ENCODE measurements around the gene ZNF487. TPM values are rescaled to one million over a fixed set of nuclear protein-coding genes. Genes with fewer than 3 reads are reported as not detected.

ZNF487 gene
- total and polyA plus RNA-seq, 10 of the 15 experiments (the other 5 are each of a cell fraction or from before 2014, with no cell fraction given): 0.74 to 2.1 (median 1.1) TPM

DNA sequence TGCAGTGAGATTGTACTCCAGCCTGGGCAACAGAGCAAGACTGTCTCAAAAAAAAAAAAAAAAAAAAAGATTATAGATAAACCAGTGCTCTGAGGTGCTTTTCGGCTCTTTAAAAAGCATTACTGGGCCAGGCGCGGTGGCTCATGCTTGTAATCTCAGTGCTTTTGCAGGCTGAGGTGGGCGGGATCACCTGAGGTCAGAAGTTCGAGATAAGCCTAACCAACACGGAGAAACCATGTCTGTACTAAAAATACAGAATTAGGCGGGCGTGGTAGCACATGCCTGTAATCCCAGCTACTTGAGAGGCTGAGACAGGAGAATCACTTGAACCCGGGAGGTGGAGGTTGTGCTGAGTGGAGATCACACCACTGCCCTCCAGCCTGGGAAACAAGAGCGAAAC lies 21.4 kb upstream of the ZNF487 start:
- no peak for DNase-seq (ENCODE audit: low read depth, low spot score)
- no peaks in the 10 kb centered on the region for H4K20me1 ChIP-seq (ENCODE audit: control insufficient read depth, insufficient read depth)
- FAIRE-seq: no peak
- in situ Hi-C loops (cut with MboI): loop anchor here (25.0 kb wide), 3 partner anchors 278 to 778 kb away; partner anchors contain the start of genes CSGALNACT2 and ZNF33B
- no peaks in the 10 kb centered on the region; the same call in 1 of the 2 replicates for H3K79me2 ChIP-seq (ENCODE audit: control insufficient read depth, insufficient read depth, low read length)
- ATAC-seq: no peak
- no peak overlapping the region for H2AFZ ChIP-seq (ENCODE audit: control insufficient read depth, low read depth, low read length)
- ChIA-PET RAD21 (ENCODE audit: unreplicated experiment) (no interaction called here), CTCF (no interaction called here), POLR2A (no interaction called here), SMC1A (ENCODE audit: uncharacterized antibody, unreplicated experiment) (no interaction called here)
- no peaks in the 10 kb centered on the region for H3K36me3 ChIP-seq (ENCODE audit: control insufficient read depth in 2 of 2, insufficient read depth in 2 of 2, low read length in 1 of 2)
- WGBS (ENCODE audit: insufficient coverage, insufficient replicate concordance, low lambda C conversion rate, missing lambda C conversion rate): 92% methylated on average over 8 of the region's 10 CpGs
- no peak overlapping the region for H3K4me3 ChIP-seq
- intact Hi-C loops (cut with micrococcal nuclease; ENCODE audit: unreplicated experiment): no loop called here
- no peaks in the 10 kb centered on the region for H3K27me3 ChIP-seq (replicated peaks in 1 of 2; ENCODE audit: control insufficient read depth in 2 of 2, insufficient read depth in 2 of 2, low read length in 1 of 2)
- peaks cover 21% of the 10 kb centered on the region for H3K4me1 ChIP-seq (ENCODE audit: control insufficient read depth, insufficient read depth, low read length)
- H3K9ac ChIP-seq (ENCODE audit: control insufficient read depth, insufficient read depth, low read length): no peak overlapping the region
- no peak overlapping the region for H3K4me2 ChIP-seq (ENCODE audit: control insufficient read depth, insufficient read depth)
- no TSS peak for BruUV-seq (replicated peaks)
- no peaks in the 10 kb centered on the region; the same call in 2 of the 3 replicates for H3K9me3 ChIP-seq (replicated peaks; ENCODE audit: control insufficient read depth, insufficient read depth, low read length)
- no peak overlapping the region for H3K27ac ChIP-seq (ENCODE audit: control insufficient read depth, insufficient read depth)
- TF ChIP-seq MXI1 (IDR thresholded peaks at IDR 0.05; ENCODE audit: low read depth, low read length) (no peak), ZNF687 (IDR thresholded peaks at IDR 0.05) (no peak), ZNF207 (IDR thresholded peaks at IDR 0.05; ENCODE audit: borderline replicate concordance) (no peak), RELA (IDR thresholded peaks at IDR 0.05; ENCODE audit: borderline replicate concordance, partially characterized antibody) (no peak), TCF3 (IDR thresholded peaks at IDR 0.05; ENCODE audit: borderline replicate concordance, insufficient read depth, low read depth, low read length) (no peak), STAT3 (IDR thresholded peaks at IDR 0.05; ENCODE audit: low read depth, low read length) (no peak), SIX5 (IDR thresholded peaks at IDR 0.05; ENCODE audit: low read depth, low read length, severe bottlenecking) (no peak), BRCA1 (IDR thresholded peaks at IDR 0.05; ENCODE audit: low read depth, low read length) (no peak), ZZZ3 (IDR thresholded peaks at IDR 0.05; ENCODE audit: control insufficient read depth, insufficient read length, low read depth) (no peak)
- TF ChIP-seq, protein P1, sequence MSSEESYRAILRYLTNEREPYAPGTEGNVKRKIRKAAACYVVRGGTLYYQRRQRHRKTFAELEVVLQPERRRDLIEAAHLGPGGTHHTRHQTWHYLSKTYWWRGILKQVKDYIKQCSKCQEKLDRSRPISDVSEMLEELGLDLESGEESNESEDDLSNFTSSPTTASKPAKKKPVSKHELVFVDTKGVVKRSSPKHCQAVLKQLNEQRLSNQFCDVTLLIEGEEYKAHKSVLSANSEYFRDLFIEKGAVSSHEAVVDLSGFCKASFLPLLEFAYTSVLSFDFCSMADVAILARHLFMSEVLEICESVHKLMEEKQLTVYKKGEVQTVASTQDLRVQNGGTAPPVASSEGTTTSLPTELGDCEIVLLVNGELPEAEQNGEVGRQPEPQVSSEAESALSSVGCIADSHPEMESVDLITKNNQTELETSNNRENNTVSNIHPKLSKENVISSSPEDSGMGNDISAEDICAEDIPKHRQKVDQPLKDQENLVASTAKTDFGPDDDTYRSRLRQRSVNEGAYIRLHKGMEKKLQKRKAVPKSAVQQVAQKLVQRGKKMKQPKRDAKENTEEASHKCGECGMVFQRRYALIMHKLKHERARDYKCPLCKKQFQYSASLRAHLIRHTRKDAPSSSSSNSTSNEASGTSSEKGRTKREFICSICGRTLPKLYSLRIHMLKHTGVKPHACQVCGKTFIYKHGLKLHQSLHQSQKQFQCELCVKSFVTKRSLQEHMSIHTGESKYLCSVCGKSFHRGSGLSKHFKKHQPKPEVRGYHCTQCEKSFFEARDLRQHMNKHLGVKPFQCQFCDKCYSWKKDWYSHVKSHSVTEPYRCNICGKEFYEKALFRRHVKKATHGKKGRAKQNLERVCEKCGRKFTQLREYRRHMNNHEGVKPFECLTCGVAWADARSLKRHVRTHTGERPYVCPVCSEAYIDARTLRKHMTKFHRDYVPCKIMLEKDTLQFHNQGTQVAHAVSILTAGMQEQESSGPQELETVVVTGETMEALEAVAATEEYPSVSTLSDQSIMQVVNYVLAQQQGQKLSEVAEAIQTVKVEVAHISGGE (CRISPR knock-in tag; IDR thresholded peaks at IDR 0.05): no peak
- TF ChIP-seq, protein P2, sequence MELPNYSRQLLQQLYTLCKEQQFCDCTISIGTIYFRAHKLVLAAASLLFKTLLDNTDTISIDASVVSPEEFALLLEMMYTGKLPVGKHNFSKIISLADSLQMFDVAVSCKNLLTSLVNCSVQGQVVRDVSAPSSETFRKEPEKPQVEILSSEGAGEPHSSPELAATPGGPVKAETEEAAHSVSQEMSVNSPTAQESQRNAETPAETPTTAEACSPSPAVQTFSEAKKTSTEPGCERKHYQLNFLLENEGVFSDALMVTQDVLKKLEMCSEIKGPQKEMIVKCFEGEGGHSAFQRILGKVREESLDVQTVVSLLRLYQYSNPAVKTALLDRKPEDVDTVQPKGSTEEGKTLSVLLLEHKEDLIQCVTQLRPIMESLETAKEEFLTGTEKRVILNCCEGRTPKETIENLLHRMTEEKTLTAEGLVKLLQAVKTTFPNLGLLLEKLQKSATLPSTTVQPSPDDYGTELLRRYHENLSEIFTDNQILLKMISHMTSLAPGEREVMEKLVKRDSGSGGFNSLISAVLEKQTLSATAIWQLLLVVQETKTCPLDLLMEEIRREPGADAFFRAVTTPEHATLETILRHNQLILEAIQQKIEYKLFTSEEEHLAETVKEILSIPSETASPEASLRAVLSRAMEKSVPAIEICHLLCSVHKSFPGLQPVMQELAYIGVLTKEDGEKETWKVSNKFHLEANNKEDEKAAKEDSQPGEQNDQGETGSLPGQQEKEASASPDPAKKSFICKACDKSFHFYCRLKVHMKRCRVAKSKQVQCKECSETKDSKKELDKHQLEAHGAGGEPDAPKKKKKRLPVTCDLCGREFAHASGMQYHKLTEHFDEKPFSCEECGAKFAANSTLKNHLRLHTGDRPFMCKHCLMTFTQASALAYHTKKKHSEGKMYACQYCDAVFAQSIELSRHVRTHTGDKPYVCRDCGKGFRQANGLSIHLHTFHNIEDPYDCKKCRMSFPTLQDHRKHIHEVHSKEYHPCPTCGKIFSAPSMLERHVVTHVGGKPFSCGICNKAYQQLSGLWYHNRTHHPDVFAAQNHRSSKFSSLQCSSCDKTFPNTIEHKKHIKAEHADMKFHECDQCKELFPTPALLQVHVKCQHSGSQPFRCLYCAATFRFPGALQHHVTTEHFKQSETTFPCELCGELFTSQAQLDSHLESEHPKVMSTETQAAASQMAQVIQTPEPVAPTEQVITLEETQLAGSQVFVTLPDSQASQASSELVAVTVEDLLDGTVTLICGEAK (IDR thresholded peaks at IDR 0.05; ENCODE audit: borderline replicate concordance): no peak

All from GM12878 (cell line).